HepG2 (cell line): ENCODE data around the gene CCDC148. TPM values are rescaled to one million over a fixed set of nuclear protein-coding genes. Genes with fewer than 3 reads are reported as not detected.
A peak's percentile ranks its signal among the peaks of the same experiment; 100 is the strongest.

ENCODE experiments used
- ATAC-seq: fragments of 200-7000 bp; cut with Tn5 transposase; 3 replicates; pipeline ENCODE4 v1.9.1; 2020; ENCODE audit warnings: mild to moderate bottlenecking, moderate library complexity
- BruUV-seq: library from RNA; stranded (reverse); fragments of 400-500 nt; replicated peaks from 2 replicates; lab custom pipeline; 2021; lab: Mats Ljungman, UMichigan
- CTCF ChIA-PET: fragments of 300-600 bp; formaldehyde crosslinking; extraction: SDS; loops from one replicate; lab custom pipeline; 2021; ENCODE audit warnings: low total read pairs, inconsistent platforms, low intra/inter-chr PET ratio; lab: Yijun Ruan, JAX
- POLR2A ChIA-PET: fragments of 350-600 bp; sonication (Branson Sonifier 250); formaldehyde crosslinking; loops from one replicate; lab custom pipeline; 2020; ENCODE audit warnings: antibody characterized with exemption, inconsistent platforms; lab: Yijun Ruan, JAX
- DNase-seq: peaks from one replicate; pipeline ENCODE4 v3.0.0-alpha.2; 2015; ENCODE audit warnings: low spot score
- FAIRE-seq: peaks from 3 replicates; lab custom pipeline; 2011; peaks lifted over from hg19 to GRCh38; lab: Jason Lieb, UNC
- H2AFZ ChIP-seq: one replicate; pipeline ENCODE4 v1.6.1; 2011; ENCODE audit warnings: low read length, inconsistent platforms
- H3K27ac ChIP-seq: fragments of 300-600 bp; 3 replicates; pipeline ENCODE4 v1.8.0; 2011; ENCODE audit warnings: mixed run types, mild to moderate bottlenecking, mixed read lengths, low read length, inconsistent platforms; ENCODE audit not compliant: insufficient read depth; ENCODE audit errors: extremely low read length
- H3K27me3 ChIP-seq, 2 experiments: fragments of 200-600 bp in 1 of 2; 2 replicates in 1 of 2; 3 replicates in 1 of 2; pipeline versions ENCODE4 v1.6.0 to v1.8.0; 2011; ENCODE audit warnings: low read length in 2 of 2, mild to moderate bottlenecking in 2 of 2, moderate library complexity in 2 of 2, inconsistent platforms in 1 of 2; ENCODE audit not compliant: insufficient read depth in 2 of 2, control insufficient read depth in 1 of 2
- H3K36me3 ChIP-seq, 2 experiments: fragments of 200-600 bp in 1 of 2; replicated peaks in 1 of 2; 2 replicates in 1 of 2; 3 replicates in 1 of 2; pipeline versions ENCODE4 v1.5.1 to v1.8.0; 2011; ENCODE audit warnings: low read length in 2 of 2, inconsistent platforms in 1 of 2; ENCODE audit not compliant: insufficient read depth in 2 of 2, control insufficient read depth in 1 of 2
- H3K4me1 ChIP-seq: 2 replicates; pipeline ENCODE4 v1.5.1; 2012; ENCODE audit warnings: low read length, inconsistent platforms; ENCODE audit not compliant: insufficient read depth
- H3K4me2 ChIP-seq: 2 replicates; pipeline ENCODE4 v1.6.0; 2011; ENCODE audit warnings: low read depth, low read length, inconsistent platforms
- H3K4me3 ChIP-seq, 3 experiments: fragments of 200-600 bp in 1 of 3; sonication (generic), shearing (Covaris generic) in 1 of 3; replicated peaks in 1 of 3; 2 replicates each; pipeline ENCODE4 v1.5.1; 2011 to 2016; ENCODE audit warnings: low read length in 3 of 3, inconsistent platforms in 2 of 3, low read depth in 2 of 3, mild to moderate bottlenecking in 2 of 3, control low read depth in 1 of 3, mixed read lengths in 1 of 3; ENCODE audit not compliant: insufficient read depth in 1 of 3
- H3K79me2 ChIP-seq: one replicate; pipeline ENCODE4 v1.6.1; 2011; ENCODE audit warnings: low read length, inconsistent platforms; ENCODE audit not compliant: insufficient read depth
- H3K9ac ChIP-seq: 2 replicates; pipeline ENCODE4 v1.6.0; 2011; ENCODE audit warnings: mild to moderate bottlenecking, low read depth, low read length, inconsistent platforms; ENCODE audit not compliant: insufficient read depth
- H3K9me3 ChIP-seq: 2 replicates; pipeline ENCODE4 v1.5.1; 2012; ENCODE audit warnings: mild to moderate bottlenecking, low read length
- H4K20me1 ChIP-seq: 2 replicates; pipeline ENCODE4 v1.6.0; 2011; ENCODE audit warnings: inconsistent platforms, mild to moderate bottlenecking, low read length, moderate library complexity; ENCODE audit not compliant: insufficient read depth
- AHDC1 ChIP-seq: sonication (generic); formaldehyde crosslinking; IDR thresholded peaks from 2 replicates; pipeline ENCODE4 v1.5.1; 2020; ENCODE audit warnings: mild to moderate bottlenecking, missing genetic modification reagents, borderline replicate concordance
- ARNT2 ChIP-seq: sonication (generic); formaldehyde crosslinking; IDR thresholded peaks from 2 replicates; pipeline ENCODE4 v1.8.0; 2022; ENCODE audit warnings: mild to moderate bottlenecking, low read depth, missing genetic modification reagents, moderate library complexity
- ARNTL ChIP-seq: sonication (generic); formaldehyde crosslinking; IDR thresholded peaks from 2 replicates; pipeline ENCODE4 v1.4.0; 2020; ENCODE audit warnings: mild to moderate bottlenecking, missing genetic modification reagents
- BHLHE40 ChIP-seq: IDR thresholded peaks from 2 replicates; pipeline ENCODE4 v1.6.1; 2011; ENCODE audit warnings: low read length, improper control_type of control experiment
- DMAP1 ChIP-seq: IDR thresholded peaks from 2 replicates; pipeline ENCODE4 v1.6.1; 2016
- JUNB ChIP-seq: sonication (generic); formaldehyde crosslinking; IDR thresholded peaks from 2 replicates; pipeline ENCODE4 v1.8.0; 2022; ENCODE audit warnings: missing genetic modification reagents, mild to moderate bottlenecking, borderline replicate concordance
- PCBP1 ChIP-seq: fragments of 200-400 bp; formaldehyde crosslinking; IDR thresholded peaks from 2 replicates; pipeline ENCODE4 v1.6.1; 2017; ENCODE audit warnings: mild to moderate bottlenecking, low read depth, low read length, borderline replicate concordance
- PRDM4 ChIP-seq: sonication (generic); formaldehyde crosslinking; IDR thresholded peaks from 2 replicates; pipeline ENCODE4 v1.9.0; 2021; ENCODE audit warnings: missing genetic modification reagents, borderline replicate concordance
- TBX3 ChIP-seq: fragments of 450-650 bp; IDR thresholded peaks from 2 replicates; pipeline ENCODE4 v1.6.1; 2017; ENCODE audit warnings: antibody characterized with exemption, mild to moderate bottlenecking, inconsistent platforms, borderline replicate concordance
- THAP11 ChIP-seq: IDR thresholded peaks from 2 replicates; pipeline ENCODE4 v1.6.1; 2016; ENCODE audit warnings: missing biosample characterization, missing genetic modification reagents
- ZFP91 ChIP-seq: sonication (generic); formaldehyde crosslinking; IDR thresholded peaks from 2 replicates; pipeline ENCODE4 v1.9.0; 2022; ENCODE audit warnings: missing genetic modification reagents, mild to moderate bottlenecking, borderline replicate concordance
- ZNF263 ChIP-seq: sonication (generic); formaldehyde crosslinking; IDR thresholded peaks from 2 replicates; pipeline ENCODE4 v1.4.0; 2020; ENCODE audit warnings: missing genetic modification reagents
- ZNF615 ChIP-seq: sonication (generic); formaldehyde crosslinking; IDR thresholded peaks from 2 replicates; pipeline ENCODE4 v1.5.0; 2020; ENCODE audit warnings: mild to moderate bottlenecking, missing genetic modification reagents, borderline replicate concordance
- ZNF644 ChIP-seq: IDR thresholded peaks from 2 replicates; pipeline ENCODE4 v1.6.1; 2016; ENCODE audit warnings: low read depth
- ZNF841 ChIP-seq: sonication (generic); formaldehyde crosslinking; IDR thresholded peaks from 2 replicates; pipeline ENCODE4 v1.8.1; 2023; ENCODE audit warnings: missing genetic modification reagents, borderline replicate concordance
- WGBS: methylation state at CpG from one replicate; pipeline ENCODE4 v1.1.6; 2017; ENCODE audit warnings: low lambda C conversion rate; 5-methylcytosine and 5-hydroxymethylcytosine counted together
- in situ Hi-C: cut with HindIII; loops from 2 replicates; pipeline ENCODE4 v1.10.0; 2017; ENCODE audit warnings: low pct_unique_long_range_greater_than_20kb; ENCODE audit not compliant: extremely low pct_ligation_motif_present
- intact Hi-C: fragments of 100-400 bp; cut with micrococcal nuclease; formaldehyde crosslinking; loops from one replicate; pipeline ENCODE4 v1.10.0; 2022; ENCODE audit not compliant: unreplicated experiment
- polyA plus RNA-seq, 8 experiments: library from polyadenylated mRNA; depleted of rRNA in 3 of 8; stranded (reverse) in 7 of 8; unstranded in 1 of 8; fragments of >200 nt; fragmentation: Illumina TruSeq in 4 of 8; extraction: Trizol in 4 of 8; gene quantifications; 2 replicates each; pipeline versions ENCODE4 v1.2.1 to v1.2.3, GENCODE V29; 2011 to 2016; ENCODE audit warnings: low read depth in 4 of 8, missing spikeins in 1 of 8, mixed read lengths in 1 of 8; ENCODE audit not compliant: insufficient read depth in 1 of 8
- total RNA-seq, 5 experiments: library from RNA; depleted of rRNA; stranded (reverse); fragments of >200 nt; fragmentation: Illumina TruSeq; extraction: Trizol; gene quantifications; 2 replicates each; pipeline ENCODE4 v1.2.3, GENCODE V29; 2016; ENCODE audit warnings: low read depth in 1 of 5

CCDC148 gene
- total and polyA plus RNA-seq, 2 of the 13 experiments (the other 11 are each of a cell fraction or from before 2014, with no cell fraction given) = 0.30 to 0.49 TPM

- Histone ChIP-seq H3K79me2 (no peaks in the 10 kb centered on the region), H3K9ac (no peak overlapping the region), H3K27ac (no peak overlapping the region), H4K20me1 (no peaks in the 10 kb centered on the region), H3K36me3 (no peaks in the 10 kb centered on the region), H3K4me3 (no peak overlapping the region), H3K4me1 (peaks cover 67% of the 10 kb centered on the region), H3K9me3 (no peaks in the 10 kb centered on the region), H3K4me2 (0 out of 2 replicates have a peak overlapping the region, but pooled peaks have one; percentile 6), H3K27me3 (no peaks in the 10 kb centered on the region), H2AFZ (no peak overlapping the region)
- BruUV-seq = no TSS peak
- DNase-seq (no peak), ATAC-seq (peak; percentile 41; the same call in 2 of the 3 replicates), FAIRE-seq (peak; percentile 26)
- in situ Hi-C loops (no loop called here), intact Hi-C loops (loop anchor here (1.0 kb wide), 1 partner anchor 9 kb away; no protein-coding TSS in a partner anchor)
- ChIA-PET POLR2A (interaction anchor here (1.2 kb wide), 1 partner anchor 12 kb away, joined by 3 read pairs; no protein-coding TSS in a partner anchor), CTCF (no interaction called here)
- WGBS = 79% methylated on average over 2 of the region's 2 CpGs
- TF ChIP-seq AHDC1 = peak; percentile 62; the same call in 1 of the 2 replicates
- no peak for TF ChIP-seq BHLHE40
- TF ChIP-seq ARNTL (CRISPR knock-in tag) = no peak
- no peak for TF ChIP-seq ZNF644 (CRISPR knock-in tag)
- no peak for TF ChIP-seq PCBP1
- TF ChIP-seq ZNF263 (CRISPR knock-in tag) = no peak
- TF ChIP-seq THAP11 (CRISPR knock-in tag) = no peak
- no peak for TF ChIP-seq ZNF841
- no peak for TF ChIP-seq PRDM4 (CRISPR knock-in tag)
- TF ChIP-seq ARNT2 = no peak
- no peak for TF ChIP-seq ZFP91 (CRISPR knock-in tag)
- no peak for TF ChIP-seq JUNB (CRISPR knock-in tag)
- TF ChIP-seq ZNF615 (CRISPR knock-in tag) = no peak
- TF ChIP-seq TBX3 = no peak
- TF ChIP-seq DMAP1 (CRISPR knock-in tag) = no peak
Measured at GRCh38 chr2:158199928-158200650, 256.5 kb downstream of the CCDC148 start.
